Sigmoid colon (tissue), 4 donors: ENCODE results near the gene CDH18.

Experiments used
- CTCF ChIP-seq, 4 experiments: fragments of 450-650 bp in 3 of 4; fragments of 200-600 bp in 1 of 4; IDR thresholded peaks; one replicate each; pipeline ENCODE4 v1.5.1; 2016 to 2019; ENCODE audit warnings: antibody characterized with exemption in 4 of 4, mild to moderate bottlenecking in 3 of 4, moderate library complexity in 2 of 4
- EP300 ChIP-seq, 4 donors: sonication (generic); formaldehyde crosslinking; IDR thresholded peaks; one replicate each; pipeline ENCODE4 v1.6.1; 2017; ENCODE audit warnings: antibody characterized with exemption in 4 of 4

DNA sequence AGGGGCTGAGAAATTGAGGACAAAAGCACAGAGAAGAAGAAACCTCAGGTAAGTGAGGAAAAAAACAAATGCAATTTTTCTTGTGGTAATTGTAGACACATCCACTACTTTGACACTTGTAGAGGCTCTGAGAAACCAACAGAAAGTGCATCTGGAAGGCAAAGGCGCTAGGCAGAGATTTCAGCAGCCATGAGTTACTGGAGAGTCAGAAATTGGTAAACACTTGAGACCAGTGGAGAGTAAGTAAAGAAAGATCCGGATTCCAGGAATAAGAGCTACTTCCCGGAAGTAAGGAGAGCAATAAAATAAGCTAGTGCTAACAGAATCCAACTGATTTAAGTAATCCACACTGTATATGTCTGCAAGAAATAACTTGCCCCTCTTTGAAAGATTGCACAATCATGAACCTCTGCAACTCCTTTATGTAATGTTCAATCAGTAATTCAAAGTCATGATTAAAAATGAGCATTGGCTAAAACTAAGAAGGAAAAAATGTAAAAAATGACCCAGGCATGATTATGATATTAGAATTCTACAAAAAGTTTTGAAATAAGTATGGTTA lies 382.1 kb downstream of the CDH18 start:
- TF ChIP-seq CTCF (IDR thresholded peaks at IDR 0.05) (no peak), EP300 (IDR thresholded peaks at IDR 0.05) (no peak)
